Sigmoid colon (tissue), 7 donors: ENCODE results near the gene RPL3. TPM values are rescaled to one million over a fixed set of nuclear protein-coding genes. Genes with fewer than 3 reads are reported as not detected.

Experiments
- DNase-seq: peaks from one replicate; pipeline ENCODE4 v3.0.0-alpha.2; 2019
- H3K27ac ChIP-seq, 4 donors: fragments of 200-600 bp; sonication (generic); one replicate each; pipeline ENCODE4 v1.5.1; 2016 to 2019; ENCODE audit warnings: mild to moderate bottlenecking in 1 of 4
- H3K27me3 ChIP-seq, 3 donors: fragments of 200-600 bp; sonication (generic); one replicate each; pipeline ENCODE4 v1.5.1; 2019; ENCODE audit warnings: mild to moderate bottlenecking in 1 of 3
- H3K36me3 ChIP-seq, 4 donors: fragments of 200-600 bp; sonication (generic); one replicate each; pipeline ENCODE4 v1.5.1; 2016 to 2019
- H3K4me1 ChIP-seq, 4 donors: fragments of 200-600 bp; sonication (generic); one replicate each; pipeline ENCODE4 v1.5.1; 2017 to 2019
- H3K4me3 ChIP-seq, 4 donors: fragments of 200-600 bp; sonication (generic); one replicate each; pipeline ENCODE4 v1.5.1; 2017 to 2019; ENCODE audit warnings: mild to moderate bottlenecking in 2 of 4, moderate library complexity in 1 of 4
- H3K9me3 ChIP-seq, 4 donors: fragments of 200-600 bp in 3 of 4; sonication (generic) in 3 of 4; one replicate each; pipeline versions ENCODE4 v1.5.1 to v1.6.1; 2013 to 2019
- CTCF ChIP-seq, 4 experiments: fragments of 450-650 bp in 3 of 4; fragments of 200-600 bp in 1 of 4; IDR thresholded peaks; one replicate each; pipeline ENCODE4 v1.5.1; 2016 to 2019; ENCODE audit warnings: antibody characterized with exemption in 4 of 4, mild to moderate bottlenecking in 3 of 4, moderate library complexity in 2 of 4
- EP300 ChIP-seq, 4 donors: sonication (generic); formaldehyde crosslinking; IDR thresholded peaks; one replicate each; pipeline ENCODE4 v1.6.1; 2017; ENCODE audit warnings: antibody characterized with exemption in 4 of 4
- POLR2A ChIP-seq, 2 donors: fragments of 450-650 bp; IDR thresholded peaks; one replicate each; pipeline ENCODE4 v1.6.1; 2016; ENCODE audit warnings: antibody characterized with exemption in 2 of 2, mild to moderate bottlenecking in 2 of 2, moderate library complexity in 2 of 2
- POLR2AphosphoS5 ChIP-seq, 4 donors: sonication (generic); formaldehyde crosslinking; IDR thresholded peaks; one replicate each; pipeline ENCODE4 v1.6.1; 2017; ENCODE audit warnings: antibody characterized with exemption in 4 of 4
- WGBS, 2 donors: extraction: QIAGEN DNeasy Blood & Tissue Kit; methylation state at CpG; one replicate each; pipeline ENCODE4 v1.1.7; 2013; 5-methylcytosine and 5-hydroxymethylcytosine counted together
- intact Hi-C: fragments of 100-400 bp; cut with DNase I; formaldehyde crosslinking; loops from one replicate; pipeline ENCODE4 v1.15.1; 2023
- polyA plus RNA-seq, 3 donors: library from polyadenylated mRNA; stranded (reverse); fragments of 200-250 nt; gene quantifications; one replicate each; pipeline ENCODE4 v1.2.3, GENCODE V29; 2013
- total RNA-seq, 4 donors: library from RNA; depleted of rRNA; stranded (reverse); fragments of >200 nt; gene quantifications; one replicate each; pipeline ENCODE4 v1.1.0, GENCODE V29; 2016
- donor health status: healthy with polysubstance abuse.
- donor health status: Bipolar disorder and iron deficiency.
- donor health status: healthy.

RPL3 gene
- total and polyA plus RNA-seq, 7 donors, result 1,532 to 4,917 (median 2,212) TPM

GRCh38 chr22:39315389-39315788, 4.0 kb downstream of the RPL3 start:
- H3K4me3 ChIP-seq, result no peak overlapping the region

GRCh38 chr22:39314251-39314971, 5.0 kb downstream of the RPL3 start:
- no peaks in the 10 kb centered on the region for H3K9me3 ChIP-seq
- H3K4me3 ChIP-seq, result no peak overlapping the region
- peaks cover 0 to 60% (median 45%) of the 10 kb centered on the region in 4 donors for H3K4me1 ChIP-seq
- no peak for DNase-seq
- WGBS, 2 donors, result 88 to 89% methylated on average over 14 of the region's 14 CpGs
- no peaks in the 10 kb centered on the region for H3K27me3 ChIP-seq
- TF ChIP-seq CTCF (IDR thresholded peaks at IDR 0.05), result no peak
- no peak for TF ChIP-seq EP300 (IDR thresholded peaks at IDR 0.05)
- TF ChIP-seq POLR2AphosphoS5 (IDR thresholded peaks at IDR 0.05), result no peak
- TF ChIP-seq POLR2A (IDR thresholded peaks at IDR 0.05), result no peak
- intact Hi-C loops, result loop anchor here (5.0 kb wide), 1 partner anchor 72 kb away; the partner anchor contains the start of gene PDGFB
- peaks cover 50 to 70% (median 59%) of the 10 kb centered on the region in 4 donors for H3K36me3 ChIP-seq
- peak overlapping the region in 1 of 4 donors; percentile 92 for H3K27ac ChIP-seq

More at GRCh38 chr22:39315389-39315788, 4.0 kb downstream of the RPL3 start:
- Histone ChIP-seq H3K9me3 (no peaks in the 10 kb centered on the region), H3K4me1 (peaks cover 0 to 54% (median 42%) of the 10 kb centered on the region in 4 donors), H3K27me3 (no peaks in the 10 kb centered on the region), H3K36me3 (peaks cover 50 to 70% (median 59%) of the 10 kb centered on the region in 4 donors), H3K27ac (peak overlapping the region; percentile 68 to 99 (median 92))
- intact Hi-C loops, result loop anchor here (5.0 kb wide), 3 partner anchors 212 to 613 kb away; partner anchors contain the start of genes APOBEC3C and JOSD1
- WGBS, 2 donors, result 88 to 91% methylated on average over 13 of the region's 13 CpGs
- DNase-seq, result no peak
- TF ChIP-seq POLR2A (IDR thresholded peaks at IDR 0.05) (no peak), CTCF (IDR thresholded peaks at IDR 0.05) (no peak), POLR2AphosphoS5 (IDR thresholded peaks at IDR 0.05) (no peak), EP300 (IDR thresholded peaks at IDR 0.05) (no peak)

GRCh38 chr22:39313258-39314001, 6.0 kb downstream of the RPL3 start:
- Histone ChIP-seq H3K36me3 (peaks cover 50 to 70% (median 59%) of the 10 kb centered on the region in 4 donors), H3K27ac (no peak overlapping the region), H3K27me3 (no peaks in the 10 kb centered on the region), H3K4me1 (peaks cover 0 to 64% (median 51%) of the 10 kb centered on the region in 4 donors), H3K4me3 (no peak overlapping the region), H3K9me3 (no peaks in the 10 kb centered on the region)
- WGBS, 2 donors, result 88 to 90% methylated on average over 20 of the region's 20 CpGs
- intact Hi-C loops, result loop anchor here (5.0 kb wide), 1 partner anchor 71 kb away; the partner anchor contains the start of gene PDGFB
- no peak for DNase-seq
- TF ChIP-seq CTCF (IDR thresholded peaks at IDR 0.05) (no peak), POLR2AphosphoS5 (IDR thresholded peaks at IDR 0.05) (no peak), EP300 (IDR thresholded peaks at IDR 0.05) (no peak), POLR2A (IDR thresholded peaks at IDR 0.05) (no peak)

GRCh38 chr22:39312410-39312809, 7.0 kb downstream of the RPL3 start:
- H3K4me1 ChIP-seq, result peaks cover 0 to 58% (median 45%) of the 10 kb centered on the region in 4 donors
- peaks cover 49 to 61% (median 53%) of the 10 kb centered on the region in 4 donors for H3K36me3 ChIP-seq
- TF ChIP-seq CTCF (IDR thresholded peaks at IDR 0.05) (no peak), POLR2A (IDR thresholded peaks at IDR 0.05) (no peak), EP300 (IDR thresholded peaks at IDR 0.05) (no peak), POLR2AphosphoS5 (IDR thresholded peaks at IDR 0.05) (no peak)
- intact Hi-C loops, result loop anchor here (5.0 kb wide), 1 partner anchor 70 kb away; the partner anchor contains the start of gene PDGFB
- no peaks in the 10 kb centered on the region for H3K9me3 ChIP-seq
- no peak overlapping the region for H3K4me3 ChIP-seq
- WGBS, 2 donors, result 77 to 82% methylated on average over 5 of the region's 5 CpGs
- H3K27me3 ChIP-seq, result no peaks in the 10 kb centered on the region
- no peak for DNase-seq
- H3K27ac ChIP-seq, result no peak overlapping the region
